DOHH2 (cell line): ENCODE data around the gene SIGLEC11.

ENCODE experiments used
- CTCF ChIP-seq: fragments of 200-600 bp; sonication (generic); IDR thresholded peaks from one replicate; pipeline ENCODE4 v1.5.1; 2014; ENCODE audit warnings: antibody characterized with exemption, mild to moderate bottlenecking, low read depth, low read length; ENCODE audit not compliant: poor library complexity, severe bottlenecking
- EZH2phosphoT487 ChIP-seq: fragments of 200-600 bp; sonication (generic); IDR thresholded peaks from 2 replicates; pipeline ENCODE4 v1.6.1; 2017; ENCODE audit warnings: borderline replicate concordance, mild to moderate bottlenecking, antibody characterized with exemption, low read length, moderate library complexity, mixed read lengths

GRCh38 chr19:49950590-49950948 is 10.4 kb downstream of the SIGLEC11 start:
- TF ChIP-seq CTCF = no peak
- no peak for TF ChIP-seq EZH2phosphoT487
